Prostate gland (tissue), 2 donors: ENCODE data around the gene SCD. TPM values are rescaled to one million over a fixed set of nuclear protein-coding genes. Genes with fewer than 3 reads are reported as not detected.

Experiments
- DNase-seq: peaks from one replicate; pipeline ENCODE4 v3.0.0-alpha.2; 2019; ENCODE audit warnings: low spot score
- H3K27ac ChIP-seq, 2 donors: fragments of 200-600 bp; sonication (generic); 2 replicates each; pipeline ENCODE4 v1.5.1; 2017 to 2019
- H3K27me3 ChIP-seq: fragments of 200-600 bp; sonication (generic); replicated peaks from 2 replicates; pipeline ENCODE4 v1.5.1; 2019; ENCODE audit not compliant: insufficient read depth
- H3K36me3 ChIP-seq, 2 donors: fragments of 200-600 bp; sonication (generic); 1 replicate in 1 of 2; 2 replicates in 1 of 2; pipeline versions ENCODE4 v1.5.1 to v1.8.1; 2017 to 2019
- H3K4me1 ChIP-seq: fragments of 200-600 bp; sonication (generic); replicated peaks from 2 replicates; pipeline ENCODE4 v1.5.1; 2019
- H3K4me3 ChIP-seq, 2 donors: fragments of 200-600 bp; sonication (generic); 2 replicates each; pipeline ENCODE4 v1.5.1; 2017 to 2019
- H3K9me3 ChIP-seq: fragments of 200-600 bp; sonication (generic); 2 replicates; pipeline ENCODE4 v1.5.1; 2017
- POLR2AphosphoS5 ChIP-seq: sonication (generic); formaldehyde crosslinking; IDR thresholded peaks from one replicate; pipeline ENCODE4 v1.6.1; 2017; ENCODE audit warnings: antibody characterized with exemption
- WGBS: methylation state at CpG from one replicate; pipeline ENCODE4 v1.1.5; 2018; 5-methylcytosine and 5-hydroxymethylcytosine counted together
- intact Hi-C: fragments of 100-400 bp; cut with DNase I; formaldehyde crosslinking; loops from one replicate; pipeline ENCODE4 v1.14.2; 2022
- small RNA-seq, 2 donors: library from RNA; depleted of rRNA; stranded (forward); fragments of <200 nt; gene quantifications; one replicate each; pipeline ENCODE3, GENCODE V24; 2016
- total RNA-seq, 2 donors: library from RNA; depleted of rRNA; stranded (reverse); fragments of >200 nt; gene quantifications; one replicate each; pipeline ENCODE4 v1.1.0, GENCODE V29; 2016

The SCD gene
- total RNA-seq, 2 donors from 2014 or later, result 95.5 to 179 TPM

DNA sequence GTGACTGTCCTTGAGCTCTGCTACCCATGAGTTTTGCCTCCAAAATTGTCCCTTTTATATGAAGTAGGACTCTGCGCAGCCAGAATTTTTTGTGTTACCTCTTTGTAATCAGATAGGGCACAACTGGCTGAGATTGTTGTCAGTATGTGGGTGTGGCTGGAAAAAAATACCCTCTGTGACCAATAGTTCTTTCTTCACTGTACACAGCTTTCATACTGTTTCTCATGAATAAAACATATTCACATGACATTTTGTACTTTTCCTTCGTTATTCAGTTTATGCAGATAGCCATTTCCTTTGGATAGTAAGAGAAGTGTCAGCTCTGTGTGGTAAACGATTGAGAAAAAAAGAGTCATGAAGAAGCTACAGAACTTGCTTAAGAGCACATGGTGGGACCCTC, 66.1 kb downstream of the SCD start:
- Histone ChIP-seq H3K36me3 (no peaks in the 10 kb centered on the region), H3K9me3 (no peaks in the 10 kb centered on the region), H3K4me3 (no peak overlapping the region), H3K4me1 (no peaks in the 10 kb centered on the region), H3K27me3 (no peaks in the 10 kb centered on the region), H3K27ac (no peak overlapping the region)
- no peak for DNase-seq
- WGBS, result 75% methylated on average over 3 of the region's 3 CpGs
- TF ChIP-seq POLR2AphosphoS5, result no peak
- intact Hi-C loops, result no loop called here

Small RNA genes within 50 kb of the gene (small RNA-seq; reads per million reads assigned to genes)
- gene RF00019, result 0 reads per million in 2 donors

Other genes with a start within 250 kb of the SCD start
- 10 to 100 TPM; 18.1 to 23.8 TPM for gene ERLIN1, start 161.2 kb upstream of the SCD start, total RNA-seq
- gene CHUK, start 117.6 kb upstream of the SCD start, total RNA-seq, result 10 to 100 TPM; 11.2 to 19.9 TPM
- 10 to 100 TPM; 14.8 to 19.7 TPM for gene CWF19L1, start 79.6 kb upstream of the SCD start, total RNA-seq
- gene BLOC1S2, start 60.6 kb upstream of the SCD start, total RNA-seq, result 10 to 100 TPM; 21.1 to 33.8 TPM
- gene PKD2L1, start 17.0 kb upstream of the SCD start, total RNA-seq, result under 1 TPM; 0.09 to 0.34 TPM
- 1 to 10 TPM in 1 of 2 donors, under 1 TPM in 1; 0.40 to 1.8 TPM for gene WNT8B, start 115.8 kb downstream of the SCD start, total RNA-seq
- gene SEC31B, start 172.6 kb downstream of the SCD start, total RNA-seq, result 10 to 100 TPM; 10.5 to 17.3 TPM
- 100 to 1,000 TPM; 195 to 222 TPM for gene NDUFB8, start 182.6 kb downstream of the SCD start, total RNA-seq
- gene HIF1AN, start 188.7 kb downstream of the SCD start, total RNA-seq, result 10 to 100 TPM; 10.8 to 30.2 TPM